ENCODE results near the gene GPT2.
A peak's percentile ranks its signal among the peaks of the same experiment; 100 is the strongest.

The GPT2 gene

DNA sequence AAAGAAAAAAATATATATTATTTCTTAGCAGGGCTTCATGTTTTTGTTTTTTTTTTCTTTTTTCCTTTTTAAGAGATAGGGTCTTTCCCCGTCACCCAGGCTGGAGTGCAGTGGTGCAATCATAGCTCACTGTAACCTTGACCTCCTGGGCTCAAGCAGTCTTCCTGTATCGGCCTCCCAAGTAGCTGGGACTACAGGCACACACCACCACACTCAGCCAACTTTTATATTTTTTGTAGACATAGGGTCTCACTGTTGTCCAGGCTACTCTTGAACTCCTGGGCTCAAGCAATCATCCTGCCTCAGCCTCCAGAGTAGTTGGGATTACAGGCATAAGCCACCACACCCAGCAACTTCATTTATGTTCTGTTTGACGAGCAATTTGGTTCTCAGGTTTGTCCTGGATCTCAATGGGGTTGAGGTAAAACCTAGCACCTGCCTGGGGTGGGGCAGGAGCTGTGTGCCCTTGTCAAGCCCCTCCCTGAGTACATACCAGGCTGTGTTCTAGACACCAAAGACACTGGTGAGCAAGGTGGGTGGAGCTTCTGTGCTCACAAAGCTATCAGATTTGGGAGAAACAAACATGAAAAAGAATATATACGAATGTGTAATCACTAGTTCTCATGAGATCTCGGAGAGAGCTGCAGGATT is 19.2 kb downstream of the GPT2 start:
- DNase-seq: no peak
- no peaks in the 10 kb centered on the region for H3K27me3 ChIP-seq (ENCODE audit: insufficient read depth, low read depth, severe bottlenecking)
- no peak overlapping the region for H3K27ac ChIP-seq
- H3K9me3 ChIP-seq (ENCODE audit: severe bottlenecking): no peaks in the 10 kb centered on the region
- TF ChIP-seq, protein P1, sequence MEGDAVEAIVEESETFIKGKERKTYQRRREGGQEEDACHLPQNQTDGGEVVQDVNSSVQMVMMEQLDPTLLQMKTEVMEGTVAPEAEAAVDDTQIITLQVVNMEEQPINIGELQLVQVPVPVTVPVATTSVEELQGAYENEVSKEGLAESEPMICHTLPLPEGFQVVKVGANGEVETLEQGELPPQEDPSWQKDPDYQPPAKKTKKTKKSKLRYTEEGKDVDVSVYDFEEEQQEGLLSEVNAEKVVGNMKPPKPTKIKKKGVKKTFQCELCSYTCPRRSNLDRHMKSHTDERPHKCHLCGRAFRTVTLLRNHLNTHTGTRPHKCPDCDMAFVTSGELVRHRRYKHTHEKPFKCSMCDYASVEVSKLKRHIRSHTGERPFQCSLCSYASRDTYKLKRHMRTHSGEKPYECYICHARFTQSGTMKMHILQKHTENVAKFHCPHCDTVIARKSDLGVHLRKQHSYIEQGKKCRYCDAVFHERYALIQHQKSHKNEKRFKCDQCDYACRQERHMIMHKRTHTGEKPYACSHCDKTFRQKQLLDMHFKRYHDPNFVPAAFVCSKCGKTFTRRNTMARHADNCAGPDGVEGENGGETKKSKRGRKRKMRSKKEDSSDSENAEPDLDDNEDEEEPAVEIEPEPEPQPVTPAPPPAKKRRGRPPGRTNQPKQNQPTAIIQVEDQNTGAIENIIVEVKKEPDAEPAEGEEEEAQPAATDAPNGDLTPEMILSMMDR (IDR thresholded peaks at IDR 0.05; ENCODE audit: low read depth, low read length): no peak
- peaks cover 18% of the 10 kb centered on the region for H3K36me3 ChIP-seq
- no peak overlapping the region for H3K4me3 ChIP-seq (ENCODE audit: low read depth, low read length)

DNA sequence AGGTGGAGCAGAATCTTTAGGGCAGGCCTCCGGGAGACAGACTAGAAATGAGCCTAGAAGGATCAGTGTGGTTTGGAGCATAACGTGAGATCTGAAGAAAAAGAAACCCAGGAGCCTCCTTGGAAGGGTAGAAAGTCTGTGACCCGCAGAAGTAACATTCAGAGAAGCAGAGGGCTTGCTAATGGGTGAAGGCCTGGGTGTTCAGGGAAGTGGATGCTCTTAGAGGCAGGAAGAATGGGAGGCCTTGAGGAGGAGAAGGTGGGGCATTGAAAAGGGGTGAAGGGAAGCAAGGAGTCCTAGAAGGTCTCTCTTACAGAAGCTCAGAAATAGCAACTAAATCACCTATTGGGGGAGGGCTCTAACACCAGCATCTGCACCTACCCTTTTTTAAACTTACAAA is 20.3 kb downstream of the GPT2 start:
- H3K4me3 ChIP-seq (ENCODE audit: low read depth, low read length): no peak overlapping the region
- H3K36me3 ChIP-seq: peaks cover 18% of the 10 kb centered on the region
- no peaks in the 10 kb centered on the region for H3K27me3 ChIP-seq (ENCODE audit: insufficient read depth, low read depth, severe bottlenecking)
- H3K27ac ChIP-seq: no peak overlapping the region
- TF ChIP-seq, protein P1 (IDR thresholded peaks at IDR 0.05; ENCODE audit: low read depth, low read length): no peak
- no peaks in the 10 kb centered on the region for H3K9me3 ChIP-seq (ENCODE audit: severe bottlenecking)
- no peak for DNase-seq

DNA sequence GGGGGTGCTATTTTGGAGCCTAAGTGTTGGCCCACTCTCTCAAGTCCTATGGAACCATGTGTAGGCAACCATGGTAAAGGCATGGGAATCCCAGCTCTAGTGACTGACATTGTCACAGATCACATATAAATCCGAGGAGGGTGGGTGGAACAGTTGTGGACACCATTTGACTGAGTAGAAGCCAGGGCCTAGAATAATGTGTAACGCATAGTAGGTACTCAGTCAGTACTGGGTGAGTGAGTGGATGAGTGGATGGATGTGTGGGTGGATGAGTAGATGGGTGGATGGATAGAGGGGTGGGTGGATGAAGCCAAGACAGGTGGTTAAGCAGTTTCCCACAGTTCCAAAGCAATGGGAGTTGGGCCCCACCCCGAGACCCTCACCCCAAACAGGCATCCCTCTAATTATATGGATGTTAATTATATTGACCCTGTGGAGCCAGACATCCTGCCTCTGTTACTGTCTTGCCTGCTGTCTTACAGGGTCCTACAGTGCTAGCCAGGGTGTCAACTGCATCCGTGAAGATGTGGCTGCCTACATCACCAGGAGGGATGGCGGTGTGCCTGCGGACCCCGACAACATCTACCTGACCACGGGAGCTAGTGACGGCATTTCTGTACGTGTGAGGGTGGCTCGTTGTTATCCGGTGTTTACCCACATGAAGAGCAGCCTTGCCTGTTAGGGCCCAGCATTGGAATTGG is 22.3 kb downstream of the GPT2 start:
- TF ChIP-seq, protein P1 (IDR thresholded peaks at IDR 0.05; ENCODE audit: low read depth, low read length): no peak
- Histone ChIP-seq H3K9me3 (ENCODE audit: severe bottlenecking) (no peaks in the 10 kb centered on the region), H3K36me3 (peaks cover 28% of the 10 kb centered on the region), H3K4me3 (ENCODE audit: low read depth, low read length) (no peak overlapping the region), H3K27ac (no peak overlapping the region), H3K27me3 (ENCODE audit: insufficient read depth, low read depth, severe bottlenecking) (no peaks in the 10 kb centered on the region)
- DNase-seq: no peak

DNA sequence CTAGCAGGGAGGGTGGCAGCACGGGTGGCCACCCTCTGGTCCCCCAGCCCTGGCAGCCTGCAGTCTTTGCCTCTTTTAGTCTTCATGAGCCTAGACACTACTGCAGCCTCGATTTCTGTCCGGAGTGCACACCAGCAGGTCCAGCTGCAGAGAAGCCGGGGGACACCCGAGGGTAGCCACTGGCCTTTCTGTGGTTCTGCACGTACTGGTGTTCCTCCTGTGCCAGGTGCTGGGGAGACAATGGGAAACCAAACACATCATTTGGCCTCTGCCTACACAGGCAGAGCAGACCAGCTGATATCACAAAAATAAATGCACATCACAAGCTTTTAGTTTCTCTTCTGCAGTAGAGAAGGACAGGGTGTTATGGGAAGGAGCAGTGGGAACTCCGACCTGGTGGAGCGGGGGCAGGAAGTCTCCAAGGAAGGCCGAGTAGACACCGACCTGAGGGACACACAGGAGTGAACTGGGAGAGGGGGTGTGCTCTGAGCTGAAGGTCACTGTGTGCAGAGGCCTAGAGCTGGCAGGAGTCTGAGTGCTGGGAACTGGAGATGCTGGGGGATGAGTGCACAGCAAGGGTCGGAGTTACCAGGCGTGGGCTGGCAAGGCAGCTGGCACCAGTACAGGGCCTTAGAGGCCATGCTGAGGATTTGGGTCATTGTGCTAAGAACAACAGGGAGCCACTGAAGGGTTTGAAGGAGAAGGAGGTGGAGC is 23.1 kb downstream of the GPT2 start:
- no peak overlapping the region for H3K27ac ChIP-seq
- no peaks in the 10 kb centered on the region for H3K27me3 ChIP-seq (ENCODE audit: insufficient read depth, low read depth, severe bottlenecking)
- no peak for DNase-seq
- H3K9me3 ChIP-seq (ENCODE audit: severe bottlenecking): no peaks in the 10 kb centered on the region
- H3K4me3 ChIP-seq (ENCODE audit: low read depth, low read length): no peak overlapping the region
- peaks cover 35% of the 10 kb centered on the region for H3K36me3 ChIP-seq
- TF ChIP-seq, protein P1 (IDR thresholded peaks at IDR 0.05; ENCODE audit: low read depth, low read length): no peak

DNA sequence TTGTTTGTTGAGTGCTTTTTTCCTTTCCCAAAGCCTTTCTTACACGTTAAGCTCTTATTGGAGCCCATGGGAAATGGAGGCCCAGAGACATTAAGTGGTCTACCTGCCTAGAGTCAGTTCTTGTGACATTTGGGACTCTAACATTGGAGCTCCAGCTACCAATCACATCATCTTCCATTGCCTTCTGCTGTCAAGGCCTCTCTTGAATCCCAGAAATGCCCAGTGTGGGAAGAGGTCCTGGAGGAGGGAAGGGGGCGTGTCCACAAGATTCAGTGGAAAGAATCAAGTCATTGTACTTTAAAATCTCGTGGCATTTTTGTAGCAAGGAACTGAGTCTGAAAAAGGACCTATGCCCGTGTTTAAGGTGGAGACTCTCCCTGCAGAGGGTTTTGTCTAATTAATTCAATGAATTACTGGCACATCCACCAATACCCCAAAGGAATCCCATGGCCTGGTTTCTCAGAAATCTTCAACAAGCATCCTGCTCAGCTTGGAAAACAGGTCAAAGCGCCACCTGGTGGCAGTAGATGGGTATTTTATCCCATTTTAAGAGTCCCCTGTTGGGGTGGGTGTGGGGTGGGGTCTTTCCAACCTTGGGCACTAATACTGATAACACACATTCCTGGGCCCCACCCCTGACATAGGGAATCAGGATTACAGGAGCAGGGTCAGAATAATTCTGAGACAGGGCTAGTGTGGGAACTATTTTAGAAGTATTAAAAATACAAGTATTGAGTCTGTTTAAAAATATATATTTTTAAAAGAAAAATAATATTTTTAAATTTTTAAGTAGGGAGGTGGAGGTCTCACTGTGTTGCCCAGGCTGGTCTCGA is 24.6 kb downstream of the GPT2 start:
- Histone ChIP-seq H3K4me3 (ENCODE audit: low read depth, low read length) (no peak overlapping the region), H3K36me3 (peaks cover 41% of the 10 kb centered on the region), H3K27me3 (ENCODE audit: insufficient read depth, low read depth, severe bottlenecking) (no peaks in the 10 kb centered on the region), H3K9me3 (ENCODE audit: severe bottlenecking) (no peaks in the 10 kb centered on the region), H3K27ac (no peak overlapping the region)
- peak; percentile 63 for DNase-seq
- TF ChIP-seq, protein P1 (IDR thresholded peaks at IDR 0.05; ENCODE audit: low read depth, low read length): peak; percentile 51
